HAP-1 (cell line): ENCODE measurements around the gene FAM76B.

Experiments
- DNase-seq, 2 experiments: peaks; one replicate each; pipeline ENCODE4 v3.0.0-alpha.2; 2016 to 2020; ENCODE audit warnings: low spot score in 2 of 2
- H3K27me3 ChIP-seq: fragments of 250-450 bp; sonication (Bioruptor Pico); 2 replicates; pipeline ENCODE4 v1.5.1; 2020; ENCODE audit warnings: low read depth, mild to moderate bottlenecking, moderate library complexity
- H3K36me3 ChIP-seq: fragments of 250-450 bp; sonication (Bioruptor Pico); replicated peaks from 2 replicates; pipeline ENCODE4 v1.5.1; 2020; ENCODE audit warnings: mild to moderate bottlenecking
- H3K4me1 ChIP-seq: fragments of 250-450 bp; sonication (Bioruptor Pico); 2 replicates; pipeline ENCODE4 v1.5.1; 2020; ENCODE audit warnings: mild to moderate bottlenecking
- H3K4me3 ChIP-seq: fragments of 250-450 bp; sonication (Bioruptor Pico); 2 replicates; pipeline ENCODE4 v1.5.1; 2020; ENCODE audit warnings: mild to moderate bottlenecking, moderate library complexity
- H3K9me3 ChIP-seq: fragments of 250-450 bp; sonication (Bioruptor Pico); 2 replicates; pipeline ENCODE4 v1.5.1; 2020; ENCODE audit warnings: mild to moderate bottlenecking, moderate library complexity
- in situ Hi-C: fragments of 300-500 bp; cut with MboI; formaldehyde crosslinking; loops from 3 replicates; pipeline ENCODE4 v1.14.3; 2020; ENCODE audit warnings: low sequenced_read_pairs, inconsistent platforms, mixed read lengths

FAM76B gene

GRCh38 chr11:95736809-95737208 lies 52.8 kb downstream of the FAM76B start:
- DNase-seq = no peak
- H3K36me3 ChIP-seq = no peaks in the 10 kb centered on the region
- no peaks in the 10 kb centered on the region for H3K27me3 ChIP-seq
- H3K9me3 ChIP-seq = no peaks in the 10 kb centered on the region
- no peak overlapping the region for H3K4me3 ChIP-seq
- no peaks in the 10 kb centered on the region for H3K4me1 ChIP-seq
- in situ Hi-C loops = no loop called here

DNA sequence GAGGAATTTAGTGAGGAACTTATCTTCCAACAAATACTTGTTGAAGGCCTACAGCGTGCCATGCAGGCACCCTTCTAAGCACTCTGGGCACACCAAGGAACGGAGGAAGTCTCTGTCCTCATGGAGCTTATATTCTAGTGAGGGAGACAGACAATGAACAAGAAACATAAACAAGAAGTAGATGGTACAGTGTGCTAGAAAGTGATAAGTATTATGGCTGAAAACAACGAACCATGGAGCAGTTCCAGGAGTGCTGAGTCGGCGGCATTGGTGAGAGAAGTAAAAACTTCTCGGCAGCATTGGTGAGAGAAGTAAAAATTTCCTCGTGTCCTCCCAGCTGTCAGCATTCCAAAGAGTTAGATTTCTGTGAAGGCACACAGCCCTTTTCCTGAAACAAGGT lies 53.2 kb downstream of the FAM76B start:
- Histone ChIP-seq H3K27me3 (no peaks in the 10 kb centered on the region), H3K36me3 (no peaks in the 10 kb centered on the region), H3K4me1 (no peaks in the 10 kb centered on the region), H3K4me3 (no peak overlapping the region), H3K9me3 (no peaks in the 10 kb centered on the region)
- in situ Hi-C loops = no loop called here
- DNase-seq = no peak

GRCh38 chr11:95734009-95734572 lies 55.5 kb downstream of the FAM76B start:
- no peaks in the 10 kb centered on the region for H3K9me3 ChIP-seq
- in situ Hi-C loops = no loop called here
- H3K27me3 ChIP-seq = no peaks in the 10 kb centered on the region
- no peak for DNase-seq
- no peaks in the 10 kb centered on the region for H3K4me1 ChIP-seq
- H3K36me3 ChIP-seq = no peaks in the 10 kb centered on the region
- no peak overlapping the region for H3K4me3 ChIP-seq

- Histone ChIP-seq H3K4me3 (no peak overlapping the region), H3K27me3 (no peaks in the 10 kb centered on the region; the same call in 1 of the 2 replicates), H3K36me3 (no peaks in the 10 kb centered on the region), H3K4me1 (no peaks in the 10 kb centered on the region), H3K9me3 (no peaks in the 10 kb centered on the region)
- DNase-seq = no peak
- in situ Hi-C loops = no loop called here
Observed at GRCh38 chr11:95732930-95733602, 56.5 kb downstream of the FAM76B start.

- no peaks in the 10 kb centered on the region for H3K9me3 ChIP-seq
- DNase-seq = no peak
- H3K27me3 ChIP-seq = no peaks in the 10 kb centered on the region; the same call in 1 of the 2 replicates
- in situ Hi-C loops = no loop called here
- H3K36me3 ChIP-seq = no peaks in the 10 kb centered on the region
- no peaks in the 10 kb centered on the region for H3K4me1 ChIP-seq
- H3K4me3 ChIP-seq = no peak overlapping the region
Observed at GRCh38 chr11:95729462-95729861, 60.1 kb downstream of the FAM76B start.

GRCh38 chr11:95728790-95729189 lies 60.8 kb downstream of the FAM76B start:
- Histone ChIP-seq H3K27me3 (no peaks in the 10 kb centered on the region; the same call in 1 of the 2 replicates), H3K36me3 (no peaks in the 10 kb centered on the region), H3K9me3 (no peaks in the 10 kb centered on the region), H3K4me1 (no peaks in the 10 kb centered on the region), H3K4me3 (no peak overlapping the region)
- DNase-seq = no peak
- in situ Hi-C loops = no loop called here

- in situ Hi-C loops = no loop called here
- H3K27me3 ChIP-seq = no peaks in the 10 kb centered on the region; the same call in 1 of the 2 replicates
- no peaks in the 10 kb centered on the region for H3K9me3 ChIP-seq
- no peak overlapping the region for H3K4me3 ChIP-seq
- DNase-seq = no peak
- no peaks in the 10 kb centered on the region for H3K36me3 ChIP-seq
- H3K4me1 ChIP-seq = no peaks in the 10 kb centered on the region
Observed at GRCh38 chr11:95728094-95728493, 61.5 kb downstream of the FAM76B start.

DNA sequence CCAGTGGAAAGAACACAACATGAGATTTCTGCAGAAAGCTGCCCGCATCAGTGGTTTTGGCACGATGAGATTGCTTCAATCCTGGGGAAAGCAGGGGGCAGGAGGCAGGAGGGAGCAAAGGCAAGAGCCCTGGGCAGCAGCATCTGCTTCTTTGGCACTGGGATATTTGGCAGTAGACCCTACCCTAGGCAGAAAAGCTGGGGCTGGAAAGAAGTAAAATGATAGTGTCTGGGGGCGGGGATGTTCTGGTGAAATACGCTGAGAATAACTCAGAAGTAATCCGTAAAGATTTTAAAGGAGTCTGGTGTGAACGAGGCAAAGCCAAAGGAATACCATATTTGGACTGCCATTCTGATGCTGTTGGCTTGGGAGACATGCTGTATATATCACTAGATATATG lies 62.0 kb downstream of the FAM76B start:
- in situ Hi-C loops = no loop called here
- Histone ChIP-seq H3K4me3 (no peak overlapping the region), H3K27me3 (no peaks in the 10 kb centered on the region; the same call in 1 of the 2 replicates), H3K9me3 (no peaks in the 10 kb centered on the region), H3K36me3 (no peaks in the 10 kb centered on the region), H3K4me1 (no peaks in the 10 kb centered on the region)
- no peak for DNase-seq

DNA sequence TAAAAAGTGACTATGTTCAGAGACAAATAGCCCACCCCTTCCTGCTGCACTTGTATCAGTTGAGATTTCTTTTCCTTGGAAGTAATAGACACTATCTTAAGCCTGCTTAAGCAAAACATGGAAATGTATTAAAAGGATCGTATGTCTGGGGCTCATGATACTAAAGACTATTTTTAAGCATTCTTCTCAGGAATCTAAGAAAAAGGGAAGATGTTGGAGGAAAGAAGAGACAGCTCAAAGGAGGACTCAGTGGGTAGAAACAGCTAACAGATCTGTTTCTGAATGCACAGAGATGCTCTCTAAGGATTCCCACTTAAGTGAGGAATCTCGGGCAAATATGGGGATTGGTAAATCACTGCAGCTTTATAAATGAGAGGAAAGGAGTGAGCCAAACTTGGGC lies 62.5 kb downstream of the FAM76B start:
- no peak for DNase-seq
- no peaks in the 10 kb centered on the region for H3K4me1 ChIP-seq
- in situ Hi-C loops = no loop called here
- no peaks in the 10 kb centered on the region; the same call in 1 of the 2 replicates for H3K27me3 ChIP-seq
- no peaks in the 10 kb centered on the region for H3K36me3 ChIP-seq
- no peaks in the 10 kb centered on the region for H3K9me3 ChIP-seq
- no peak overlapping the region for H3K4me3 ChIP-seq

- no peaks in the 10 kb centered on the region for H3K4me1 ChIP-seq
- no peaks in the 10 kb centered on the region for H3K36me3 ChIP-seq
- H3K4me3 ChIP-seq = no peak overlapping the region
- H3K9me3 ChIP-seq = no peaks in the 10 kb centered on the region
- no peaks in the 10 kb centered on the region; the same call in 1 of the 2 replicates for H3K27me3 ChIP-seq
- no peak for DNase-seq
- in situ Hi-C loops = no loop called here
Observed at GRCh38 chr11:95725196-95725595, 64.4 kb downstream of the FAM76B start.

GRCh38 chr11:95723361-95723942 lies 66.1 kb downstream of the FAM76B start:
- DNase-seq = no peak
- H3K27me3 ChIP-seq = no peaks in the 10 kb centered on the region; the same call in 1 of the 2 replicates
- no peaks in the 10 kb centered on the region for H3K4me1 ChIP-seq
- in situ Hi-C loops = no loop called here
- H3K4me3 ChIP-seq = no peak overlapping the region
- no peaks in the 10 kb centered on the region for H3K36me3 ChIP-seq
- H3K9me3 ChIP-seq = no peaks in the 10 kb centered on the region

DNA sequence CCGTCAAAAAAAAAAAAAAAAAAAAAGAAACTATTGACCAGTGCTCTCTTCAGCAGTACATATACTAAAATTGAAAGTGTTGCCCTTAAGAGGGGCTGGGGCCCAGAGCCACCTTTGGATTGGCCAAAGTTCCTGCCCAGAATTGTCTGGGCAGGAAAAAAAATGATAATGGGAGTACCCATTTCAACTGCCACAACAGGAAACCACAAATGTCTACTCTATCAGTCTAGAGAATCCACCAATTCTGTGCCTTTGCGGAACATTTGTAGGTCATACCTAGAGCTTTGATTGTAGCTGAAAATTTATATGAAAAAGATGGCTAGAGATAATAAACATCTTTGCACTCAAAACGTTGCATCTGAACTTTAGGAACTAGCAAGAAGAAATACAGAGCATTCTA lies 69.4 kb downstream of the FAM76B start:
- H3K4me1 ChIP-seq = no peaks in the 10 kb centered on the region
- in situ Hi-C loops = no loop called here
- H3K9me3 ChIP-seq = no peaks in the 10 kb centered on the region
- DNase-seq = no peak
- no peak overlapping the region for H3K4me3 ChIP-seq
- no peaks in the 10 kb centered on the region for H3K36me3 ChIP-seq
- H3K27me3 ChIP-seq = no peaks in the 10 kb centered on the region
